DOHH2 (cell line): ENCODE data around the gene PLEKHM3.

Source experiments
- H3F3A ChIP-seq: fragments of 200-600 bp; sonication (generic), shearing (Covaris generic); 2 replicates; pipeline ENCODE4 v1.6.0; 2016; ENCODE audit warnings: antibody characterized with exemption, mild to moderate bottlenecking; ENCODE audit not compliant: control insufficient read depth, insufficient read depth
- H3K27ac ChIP-seq: fragments of 200-600 bp; sonication (generic); 2 replicates; pipeline ENCODE4 v1.5.1; 2014; ENCODE audit warnings: low read depth, mild to moderate bottlenecking, low read length, moderate library complexity
- H3K27me3 ChIP-seq: fragments of 200-600 bp; sonication (generic); 2 replicates; pipeline ENCODE4 v1.6.1; 2014; ENCODE audit warnings: mild to moderate bottlenecking, low read length, mixed read lengths; ENCODE audit not compliant: control insufficient read depth
- H3K36me3 ChIP-seq: fragments of 200-600 bp; sonication (generic); 2 replicates; pipeline ENCODE4 v1.6.1; 2014; ENCODE audit warnings: mild to moderate bottlenecking, low read length, moderate library complexity, mixed read lengths; ENCODE audit not compliant: control insufficient read depth
- H3K4me1 ChIP-seq: fragments of 200-600 bp; sonication (generic); 2 replicates; pipeline ENCODE4 v1.6.1; 2014; ENCODE audit warnings: mild to moderate bottlenecking, low read length, mixed read lengths; ENCODE audit not compliant: control insufficient read depth
- H3K4me2 ChIP-seq: fragments of 200-600 bp; sonication (generic); 2 replicates; pipeline ENCODE4 v1.6.0; 2014; ENCODE audit warnings: mild to moderate bottlenecking, low read length, moderate library complexity
- H3K4me3 ChIP-seq: fragments of 200-600 bp; sonication (generic); 2 replicates; pipeline ENCODE4 v1.5.1; 2014; ENCODE audit warnings: mild to moderate bottlenecking, low read length, mixed read lengths
- H3K79me2 ChIP-seq: fragments of 200-600 bp; sonication (generic); 2 replicates; pipeline ENCODE4 v1.6.1; 2014; ENCODE audit warnings: mild to moderate bottlenecking, low read length, mixed read lengths; ENCODE audit not compliant: control insufficient read depth
- H3K9me2 ChIP-seq: fragments of 200-600 bp; sonication (generic); replicated peaks from 2 replicates; pipeline ENCODE4 v1.6.1; 2014; ENCODE audit warnings: mild to moderate bottlenecking, low read length, mixed read lengths; ENCODE audit not compliant: control insufficient read depth
- H3K9me3 ChIP-seq: fragments of 200-600 bp; sonication (generic); 2 replicates; pipeline ENCODE4 v1.6.1; 2014; ENCODE audit warnings: antibody characterized with exemption, low read length, mixed read lengths; ENCODE audit not compliant: control insufficient read depth, insufficient read depth
- H4K20me1 ChIP-seq: fragments of 200-600 bp; sonication (generic); 2 replicates; pipeline ENCODE4 v1.6.0; 2014; ENCODE audit warnings: low read depth, mild to moderate bottlenecking, antibody characterized with exemption, low read length, moderate library complexity; ENCODE audit not compliant: control insufficient read depth, insufficient read depth
- EZH2phosphoT487 ChIP-seq: fragments of 200-600 bp; sonication (generic); IDR thresholded peaks from 2 replicates; pipeline ENCODE4 v1.6.1; 2017; ENCODE audit warnings: borderline replicate concordance, mild to moderate bottlenecking, antibody characterized with exemption, low read length, moderate library complexity, mixed read lengths
- TF ChIP-seq, protein P1 (sequence below): fragments of 200-600 bp; sonication (generic); IDR thresholded peaks from one replicate; pipeline ENCODE4 v1.5.1; 2014; ENCODE audit warnings: antibody characterized with exemption, mild to moderate bottlenecking, low read depth, low read length; ENCODE audit not compliant: poor library complexity, severe bottlenecking

The PLEKHM3 gene

DNA sequence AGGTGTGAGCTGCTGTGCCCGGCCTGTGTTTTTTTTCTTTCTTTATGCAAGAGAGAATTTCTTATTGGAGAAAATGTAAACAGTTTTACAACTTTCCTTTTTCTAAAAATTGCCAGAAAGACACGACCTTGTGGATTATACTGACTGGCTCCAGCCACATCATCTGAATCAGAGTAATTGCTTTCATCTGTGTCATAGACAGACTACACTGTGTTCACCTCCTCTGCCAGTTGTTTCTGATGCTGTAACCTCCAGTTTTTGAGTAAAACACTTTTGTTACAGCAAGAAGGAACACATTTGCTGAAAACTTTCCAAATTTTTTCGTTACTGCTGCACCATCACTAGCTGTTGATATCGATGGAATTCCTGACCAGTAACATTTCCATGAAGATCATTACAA lies 43.9 kb upstream of the PLEKHM3 start:
- no peak overlapping the region for H3K4me3 ChIP-seq
- no peaks in the 10 kb centered on the region for H3K79me2 ChIP-seq
- no peaks in the 10 kb centered on the region for H3K4me1 ChIP-seq
- no peaks in the 10 kb centered on the region for H4K20me1 ChIP-seq
- no peaks in the 10 kb centered on the region for H3K9me2 ChIP-seq
- no peaks in the 10 kb centered on the region for H3F3A ChIP-seq
- H3K36me3 ChIP-seq: no peaks in the 10 kb centered on the region
- 0 out of 2 replicates have a peak, but pooled peaks cover 4% of the 10 kb centered on the region for H3K27me3 ChIP-seq
- H3K4me2 ChIP-seq: no peak overlapping the region
- H3K9me3 ChIP-seq: no peaks in the 10 kb centered on the region
- no peak overlapping the region for H3K27ac ChIP-seq
- TF ChIP-seq EZH2phosphoT487: no peak
- TF ChIP-seq, protein P1, sequence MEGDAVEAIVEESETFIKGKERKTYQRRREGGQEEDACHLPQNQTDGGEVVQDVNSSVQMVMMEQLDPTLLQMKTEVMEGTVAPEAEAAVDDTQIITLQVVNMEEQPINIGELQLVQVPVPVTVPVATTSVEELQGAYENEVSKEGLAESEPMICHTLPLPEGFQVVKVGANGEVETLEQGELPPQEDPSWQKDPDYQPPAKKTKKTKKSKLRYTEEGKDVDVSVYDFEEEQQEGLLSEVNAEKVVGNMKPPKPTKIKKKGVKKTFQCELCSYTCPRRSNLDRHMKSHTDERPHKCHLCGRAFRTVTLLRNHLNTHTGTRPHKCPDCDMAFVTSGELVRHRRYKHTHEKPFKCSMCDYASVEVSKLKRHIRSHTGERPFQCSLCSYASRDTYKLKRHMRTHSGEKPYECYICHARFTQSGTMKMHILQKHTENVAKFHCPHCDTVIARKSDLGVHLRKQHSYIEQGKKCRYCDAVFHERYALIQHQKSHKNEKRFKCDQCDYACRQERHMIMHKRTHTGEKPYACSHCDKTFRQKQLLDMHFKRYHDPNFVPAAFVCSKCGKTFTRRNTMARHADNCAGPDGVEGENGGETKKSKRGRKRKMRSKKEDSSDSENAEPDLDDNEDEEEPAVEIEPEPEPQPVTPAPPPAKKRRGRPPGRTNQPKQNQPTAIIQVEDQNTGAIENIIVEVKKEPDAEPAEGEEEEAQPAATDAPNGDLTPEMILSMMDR: no peak

DNA sequence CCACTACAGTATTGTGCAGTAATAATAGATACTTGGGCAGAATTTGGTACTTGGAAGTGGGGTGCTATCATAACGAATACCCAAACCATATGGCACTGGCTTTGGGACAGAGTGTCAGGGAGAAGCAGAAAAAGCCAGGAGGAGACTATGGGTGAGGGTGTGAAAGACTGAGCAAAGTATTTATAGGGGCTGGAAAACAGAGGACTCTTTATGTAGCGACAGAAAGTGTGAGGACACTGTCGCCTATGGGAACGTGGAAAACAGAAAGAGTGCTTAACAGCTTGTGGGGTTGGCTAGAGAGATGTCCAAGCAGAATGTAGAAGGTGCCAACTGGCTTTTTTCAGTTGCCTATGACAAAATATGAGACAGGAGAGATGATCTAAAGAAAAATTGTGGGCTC lies 40.7 kb upstream of the PLEKHM3 start:
- H3K79me2 ChIP-seq: no peaks in the 10 kb centered on the region
- H3K9me2 ChIP-seq: no peaks in the 10 kb centered on the region
- H4K20me1 ChIP-seq: no peaks in the 10 kb centered on the region
- TF ChIP-seq, protein P1: no peak
- TF ChIP-seq EZH2phosphoT487: no peak
- H3K4me2 ChIP-seq: no peak overlapping the region
- H3F3A ChIP-seq: no peaks in the 10 kb centered on the region
- H3K27me3 ChIP-seq: no peaks in the 10 kb centered on the region
- no peak overlapping the region for H3K27ac ChIP-seq
- H3K4me3 ChIP-seq: no peak overlapping the region
- no peaks in the 10 kb centered on the region for H3K36me3 ChIP-seq
- no peaks in the 10 kb centered on the region for H3K4me1 ChIP-seq
- H3K9me3 ChIP-seq: no peaks in the 10 kb centered on the region

DNA sequence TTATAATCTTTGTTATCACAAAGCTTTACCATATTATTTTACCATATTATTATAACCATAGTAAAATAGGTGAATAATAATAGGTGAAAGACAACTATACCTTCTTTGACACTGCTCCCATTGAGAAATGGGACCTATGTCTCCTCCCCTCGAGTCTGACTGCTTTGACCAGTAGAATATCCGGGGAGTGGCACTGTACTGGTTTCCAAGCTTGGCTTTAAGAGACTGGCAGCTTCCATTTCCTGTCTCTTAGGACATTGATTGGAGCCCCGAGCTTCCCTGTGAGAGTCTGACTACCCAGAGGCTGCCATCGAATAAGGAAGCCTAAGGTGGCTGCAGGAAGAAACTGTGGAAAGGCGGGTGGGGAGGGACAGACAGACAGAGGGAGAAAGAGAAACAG lies 40.1 kb upstream of the PLEKHM3 start:
- TF ChIP-seq, protein P1: no peak
- TF ChIP-seq EZH2phosphoT487: no peak
- Histone ChIP-seq H3K9me2 (no peaks in the 10 kb centered on the region), H3K9me3 (no peaks in the 10 kb centered on the region), H3K27ac (no peak overlapping the region), H3K79me2 (no peaks in the 10 kb centered on the region), H3F3A (no peaks in the 10 kb centered on the region), H4K20me1 (no peaks in the 10 kb centered on the region), H3K4me3 (no peak overlapping the region), H3K27me3 (no peaks in the 10 kb centered on the region), H3K4me1 (no peaks in the 10 kb centered on the region), H3K4me2 (no peak overlapping the region), H3K36me3 (no peaks in the 10 kb centered on the region)
